LNCAP (cell line): ENCODE results near the gene HIRIP3.

Source experiments
- CTCF ChIP-seq: fragments of 450-650 bp; IDR thresholded peaks from 2 replicates; pipeline ENCODE4 v1.5.1; 2017; ENCODE audit warnings: mild to moderate bottlenecking

HIRIP3 gene

DNA sequence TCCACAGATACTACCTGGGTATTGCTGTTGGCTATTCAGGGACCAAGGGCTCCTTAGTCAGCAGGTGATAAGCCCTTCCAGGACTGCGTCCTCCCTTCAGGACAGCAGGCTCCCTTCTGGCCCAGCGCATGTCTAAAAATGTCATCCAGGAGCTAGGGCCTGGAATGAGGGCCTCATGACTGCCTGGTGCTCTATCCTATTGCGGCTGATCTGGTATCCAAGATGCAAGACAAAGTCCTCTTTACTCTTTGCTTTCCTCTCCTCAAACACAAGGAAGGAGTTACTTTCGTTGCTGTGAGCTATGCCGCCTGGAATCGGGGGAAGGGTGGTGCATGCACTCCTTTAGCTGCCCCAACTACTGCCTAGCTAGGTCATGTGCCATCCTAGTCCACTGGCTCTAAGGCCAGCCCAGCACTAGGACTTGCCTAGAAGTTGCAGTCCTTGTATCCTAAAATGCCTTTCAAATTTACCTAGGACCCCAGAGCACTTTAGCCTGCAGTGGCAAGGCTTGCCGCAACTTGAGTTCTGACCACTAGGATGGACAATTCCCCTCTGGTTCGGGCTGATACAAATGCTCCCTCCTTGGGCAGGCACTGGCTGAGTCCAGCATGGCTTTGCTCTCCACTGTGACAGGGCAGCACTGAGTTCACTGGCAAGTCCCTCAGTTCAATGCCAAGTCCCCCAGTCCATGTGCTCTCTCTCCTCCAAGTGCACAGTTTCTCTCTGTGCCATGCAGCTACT is 43.6 kb downstream of the HIRIP3 start:
- TF ChIP-seq CTCF, result no peak

- no peak for TF ChIP-seq CTCF
These were observed 44.5 kb downstream of the HIRIP3 start for GRCh38 chr16:29950806-29951461.

GRCh38 chr16:29947897-29948296 is 47.5 kb downstream of the HIRIP3 start:
- no peak for TF ChIP-seq CTCF

DNA sequence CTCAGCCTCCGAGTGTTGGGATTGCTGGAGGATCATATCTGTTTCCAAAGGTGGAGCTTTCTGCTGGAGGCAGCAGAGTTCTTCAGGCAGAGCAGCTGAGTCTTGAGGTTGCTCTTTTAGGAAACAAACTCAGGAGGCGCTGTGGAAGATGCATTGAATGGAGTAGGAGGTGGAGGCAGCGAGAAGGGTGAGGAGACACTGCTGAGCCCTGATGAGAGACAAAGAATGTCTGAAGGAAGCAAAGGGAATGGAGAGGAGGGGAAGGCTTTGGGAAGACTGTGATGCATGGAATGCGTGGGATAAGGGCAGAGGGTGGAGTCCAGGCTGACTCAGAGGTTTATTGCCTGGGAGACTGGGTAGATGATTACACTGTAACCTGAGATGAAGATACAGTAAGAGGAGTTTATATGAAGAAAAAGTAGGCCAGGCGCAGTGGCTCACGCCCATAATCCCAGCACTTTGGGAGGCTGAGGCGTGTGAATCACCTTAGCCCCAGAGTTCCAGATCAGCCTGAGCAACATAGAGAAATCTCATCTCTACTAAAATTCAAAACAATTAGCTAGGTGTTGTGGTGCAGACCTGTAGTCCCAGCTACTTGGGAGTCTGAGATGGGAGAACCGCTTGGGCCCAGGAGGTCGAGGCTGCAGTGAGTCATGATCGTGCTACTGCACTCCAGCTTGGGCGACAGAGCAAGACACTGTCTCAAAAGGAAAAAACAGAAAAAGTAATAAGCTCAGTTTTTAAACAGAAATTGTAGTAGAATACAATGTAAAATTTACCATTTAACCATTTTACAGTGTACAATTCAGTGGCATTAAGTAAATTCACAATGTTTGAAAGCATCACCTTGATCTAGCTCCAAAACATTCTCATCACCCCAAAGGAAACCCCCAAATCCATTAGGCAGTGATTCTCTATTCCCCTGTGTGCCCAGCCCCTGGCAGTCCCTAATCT is 51.3 kb downstream of the HIRIP3 start:
- TF ChIP-seq CTCF, result no peak; the same call in 1 of the 2 replicates
